B cell (primary cell): ENCODE data around the gene TUBA4A. TPM values are rescaled to one million over a fixed set of nuclear protein-coding genes. Genes with fewer than 3 reads are reported as not detected.

Source experiments
- ATAC-seq: fragments of 200-7000 bp; cut with Tn5 transposase; one replicate; pipeline ENCODE4 v1.10.0; 2021; ENCODE audit warnings: low read depth, mild to moderate bottlenecking, moderate number of reproducible peaks, moderate library complexity
- CTCF ChIA-PET: fragments of 350-600 bp; sonication (Branson Sonifier 250); formaldehyde crosslinking; loops from one replicate; lab custom pipeline; 2021; ENCODE audit warnings: antibody characterized with exemption, inconsistent platforms; lab: Charles Lee
- POLR2A ChIA-PET: fragments of 350-600 bp; sonication (Branson Sonifier 250); formaldehyde crosslinking; loops from one replicate; lab custom pipeline; 2021; ENCODE audit warnings: antibody characterized with exemption; lab: Charles Lee
- DNase-seq: peaks from one replicate; pipeline ENCODE4 v3.0.0; 2013
- H2AFZ ChIP-seq: 2 replicates; pipeline ENCODE4 v1.6.1; 2012; ENCODE audit warnings: mild to moderate bottlenecking, low read depth, low read length; ENCODE audit not compliant: insufficient read depth, poor library complexity, severe bottlenecking
- H3K27ac ChIP-seq, 2 donors: 1 replicate in 1 of 2; 2 replicates in 1 of 2; pipeline ENCODE4 v1.5.1; 2012 to 2013; ENCODE audit warnings: low read length in 2 of 2, mild to moderate bottlenecking in 2 of 2, moderate library complexity in 1 of 2
- H3K27me3 ChIP-seq, 4 experiments: fragments of 200-600 bp in 1 of 4; sonication (generic) in 1 of 4; replicated peaks in 1 of 4; 1 replicate in 2 of 4; 2 replicates in 2 of 4; pipeline versions ENCODE4 v1.6.1 to v1.7.0; 2013 to 2016; ENCODE audit warnings: low read length in 3 of 4, mild to moderate bottlenecking in 2 of 4, mixed read lengths in 1 of 4, moderate library complexity in 1 of 4; ENCODE audit not compliant: insufficient read depth in 4 of 4, control insufficient read depth in 3 of 4; ENCODE audit errors: control extremely low read depth in 1 of 4
- H3K36me3 ChIP-seq, 2 experiments: replicated peaks in 1 of 2; 1 replicate in 1 of 2; 2 replicates in 1 of 2; pipeline versions ENCODE4 v1.6.1 to v1.7.1; 2013; ENCODE audit warnings: low read length in 1 of 2; ENCODE audit not compliant: insufficient read depth in 2 of 2, control insufficient read depth in 1 of 2; ENCODE audit errors: control extremely low read depth in 1 of 2, extremely low read depth in 1 of 2
- H3K4me1 ChIP-seq, 2 donors: fragments of 200-600 bp in 1 of 2; sonication (generic) in 1 of 2; 1 replicate in 1 of 2; 2 replicates in 1 of 2; pipeline versions ENCODE4 v1.5.1 to v1.6.1; 2013 to 2017; ENCODE audit warnings: low read length in 2 of 2; ENCODE audit not compliant: control insufficient read depth in 2 of 2, insufficient read depth in 2 of 2
- H3K4me2 ChIP-seq: replicated peaks from 2 replicates; pipeline ENCODE3; 2012; ENCODE audit warnings: mild to moderate bottlenecking, low read depth, low read length; ENCODE audit not compliant: poor library complexity, severe bottlenecking
- H3K4me3 ChIP-seq, 5 experiments: fragments of 200-600 bp in 1 of 5; sonication (generic) in 1 of 5; 1 replicate in 3 of 5; 2 replicates in 2 of 5; pipeline versions ENCODE4 v1.5.1 to v1.7.0; 2011 to 2016; ENCODE audit warnings: low read length in 4 of 5, mild to moderate bottlenecking in 4 of 5, low read depth in 2 of 5, control low read depth in 1 of 5, moderate library complexity in 1 of 5; ENCODE audit not compliant: insufficient read depth in 1 of 5; ENCODE audit errors: control extremely low read depth in 1 of 5, extremely low read depth in 1 of 5
- H3K79me2 ChIP-seq: fragments of 200-600 bp; sonication (generic); one replicate; pipeline ENCODE4 v1.6.0; 2016; ENCODE audit warnings: low read length; ENCODE audit not compliant: control insufficient read depth, insufficient read depth
- H3K9ac ChIP-seq: fragments of 200-600 bp; sonication (generic); 2 replicates; pipeline ENCODE4 v1.6.1; 2017; ENCODE audit warnings: mild to moderate bottlenecking, low read length, moderate library complexity
- H3K9me3 ChIP-seq, 3 donors: one replicate each; pipeline versions ENCODE4 v1.6.1 to v1.7.1; 2013; ENCODE audit warnings: low read length in 2 of 3; ENCODE audit not compliant: control insufficient read depth in 2 of 3, insufficient read depth in 1 of 3; ENCODE audit errors: control extremely low read depth in 1 of 3
- H4K20me1 ChIP-seq: 2 replicates; pipeline ENCODE4 v1.6.0; 2012; ENCODE audit warnings: mild to moderate bottlenecking, low read length; ENCODE audit not compliant: insufficient read depth, control insufficient read depth, poor library complexity, severe bottlenecking
- H3K27ac Mint-ChIP-seq: one replicate; pipeline ENCODE4 v1.8.0; 2021; ENCODE audit warnings: mixed read lengths
- H3K27me3 Mint-ChIP-seq: one replicate; pipeline ENCODE4 v1.8.0; 2021; ENCODE audit warnings: mixed read lengths
- H3K4me1 Mint-ChIP-seq: one replicate; pipeline ENCODE4 v1.8.0; 2021; ENCODE audit warnings: mixed read lengths
- H3K4me3 Mint-ChIP-seq: one replicate; pipeline ENCODE4 v1.8.0; 2021; ENCODE audit warnings: mixed read lengths
- H3K9me3 Mint-ChIP-seq: one replicate; pipeline ENCODE4 v1.8.0; 2022; ENCODE audit warnings: mixed read lengths; ENCODE audit not compliant: insufficient read depth
- CTCF ChIP-seq: fragments of 200-600 bp; IDR thresholded peaks from one replicate; pipeline ENCODE4 v1.8.0; 2022; ENCODE audit warnings: antibody characterized with exemption, mild to moderate bottlenecking
- EZH2 ChIP-seq: IDR thresholded peaks from 2 replicates; pipeline ENCODE4 v1.6.1; 2012; ENCODE audit warnings: borderline replicate concordance, low read depth, mild to moderate bottlenecking, moderate library complexity, low read length; ENCODE audit not compliant: insufficient read depth, poor library complexity, severe bottlenecking
- WGBS: methylation state at CpG from one replicate; pipeline ENCODE4 v1.1.5; 2013; ENCODE audit warnings: missing lambda C conversion rate; ENCODE audit not compliant: insufficient coverage; 5-methylcytosine and 5-hydroxymethylcytosine counted together
- intact Hi-C: fragments of 100-400 bp; cut with micrococcal nuclease; formaldehyde crosslinking; loops from one replicate; pipeline ENCODE4 v1.10.0; 2022
- polyA plus RNA-seq: library from polyadenylated mRNA; depleted of rRNA; stranded (reverse); fragments of >200 nt; gene quantifications from 2 replicates; pipeline ENCODE4 v1.2.3, GENCODE V29; 2012
- total RNA-seq, 2 donors: library from RNA; stranded (reverse); fragments of 120-200 nt in 1 of 2; gene quantifications; 1 replicate in 1 of 2; 2 replicates in 1 of 2; pipeline versions ENCODE4 v1.2.3 to v1.2.4, GENCODE V29; 2013 to 2022

The TUBA4A gene
- total and polyA plus RNA-seq, 2 donors (not counting 1 experiment from before 2014, with no cell fraction given), result 196 to 338 TPM

GRCh38 chr2:219251656-219252055 is 2.1 kb downstream of the TUBA4A start:
- H3K9ac ChIP-seq, result peak overlapping the region; percentile 90
- intact Hi-C loops, result loop anchor here (5.0 kb wide), 1 partner anchor 1034 kb away; the partner anchor contains the start of gene ARPC2
- peak overlapping the region; percentile 87 for H3K4me3 Mint-ChIP-seq
- H2AFZ ChIP-seq, result no peak overlapping the region
- TF ChIP-seq CTCF (no peak), EZH2 (no peak)
- peaks cover 22% of the 10 kb centered on the region for H4K20me1 ChIP-seq
- peak overlapping the region in 4 of 5 experiments; percentile 87 to 97 (median 90) for H3K4me3 ChIP-seq
- peak overlapping the region; percentile 96 for H3K27ac Mint-ChIP-seq
- peaks cover 72% of the 10 kb centered on the region for H3K4me1 Mint-ChIP-seq
- H3K9me3 ChIP-seq, result no peaks in the 10 kb centered on the region
- H3K27me3 ChIP-seq, result no peaks in the 10 kb centered on the region
- peak overlapping the region in 1 of 2 donors; percentile 93 for H3K27ac ChIP-seq
- peaks cover 58% of the 10 kb centered on the region for H3K79me2 ChIP-seq
- ATAC-seq (no peak), DNase-seq (no peak)
- WGBS, result 97% methylated on average over 6 of the region's 6 CpGs
- CTCF ChIA-PET, result interaction anchor here (0.7 to 7.6 kb wide), 7 partner anchors 22 to 76 kb away, joined by 3 to 97 read pairs (median 5); partner anchors contain the start of genes ANKZF1, ATG9A and DNAJB2
- peaks cover 57 to 67% of the 10 kb centered on the region in 2 donors for H3K4me1 ChIP-seq
- H3K36me3 ChIP-seq, result peaks cover 2 to 35% of the 10 kb centered on the region in 2 experiments
- no peaks in the 10 kb centered on the region for H3K9me3 Mint-ChIP-seq
- H3K27me3 Mint-ChIP-seq, result no peaks in the 10 kb centered on the region
- POLR2A ChIA-PET, result interaction anchor here (0.8 to 4.2 kb wide), 9 partner anchors 22 to 75 kb away, joined by 3 to 106 read pairs (median 6); partner anchors contain the start of genes ABCB6, ANKZF1, ATG9A and CNPPD1
- peak overlapping the region; percentile 100 for H3K4me2 ChIP-seq
